ENCODE data around the gene PIH1D1. TPM values are rescaled to one million over a fixed set of nuclear protein-coding genes. Genes with fewer than 3 reads are reported as not detected.
A peak's percentile ranks its signal among the peaks of the same experiment; 100 is the strongest.

PIH1D1 gene
- total RNA-seq, 1 donor from 2014 or later = 133 TPM

GRCh38 chr19:49422407-49423070, 29.1 kb downstream of the PIH1D1 start:
- peak overlapping the region; percentile 36 for H3K4me3 ChIP-seq
- H3K4me2 ChIP-seq = peak overlapping the region; percentile 69
- H3K27me3 Mint-ChIP-seq (ENCODE audit: insufficient read depth, low read depth) = peaks cover 86% of the 10 kb centered on the region
- peak; percentile 92 for DNase-seq (ENCODE audit: low spot score)
- peaks cover 29% of the 10 kb centered on the region for H3K4me1 ChIP-seq
- H3K27me3 ChIP-seq = peaks cover 91% of the 10 kb centered on the region
- H3F3A ChIP-seq (ENCODE audit: low read depth) = peaks cover 55% of the 10 kb centered on the region
- TF ChIP-seq EZH2 (IDR thresholded peaks at IDR 0.05) (no peak), EZH2phosphoT487 (IDR thresholded peaks at IDR 0.05) (no peak), CTCF (IDR thresholded peaks at IDR 0.05) (peak; percentile 79)
- no peaks in the 10 kb centered on the region for H3K36me3 ChIP-seq
- no peaks in the 10 kb centered on the region for H3K36me3 Mint-ChIP-seq
- no peak overlapping the region for H3K9ac ChIP-seq
- H3K9me3 Mint-ChIP-seq = peaks cover 7% of the 10 kb centered on the region
- no peak overlapping the region for H2AFZ ChIP-seq (replicated peaks)
- H3K9me3 ChIP-seq (ENCODE audit: low read depth) = no peaks in the 10 kb centered on the region
- H3K27ac Mint-ChIP-seq = no peak overlapping the region
- peaks cover 52% of the 10 kb centered on the region for H3K4me1 Mint-ChIP-seq
- peaks cover 7% of the 10 kb centered on the region for H4K20me1 ChIP-seq (ENCODE audit: low read depth)
- H3K79me2 ChIP-seq (ENCODE audit: low read depth) = no peaks in the 10 kb centered on the region
- H3K4me3 Mint-ChIP-seq = peak overlapping the region; percentile 82
- H3K27ac ChIP-seq = no peak overlapping the region

GRCh38 chr19:49421878-49422202, 29.8 kb downstream of the PIH1D1 start:
- Histone ChIP-seq H3K4me2 (no peak overlapping the region), H2AFZ (replicated peaks) (no peak overlapping the region), H4K20me1 (ENCODE audit: low read depth) (peaks cover 7% of the 10 kb centered on the region), H3K4me1 (peaks cover 36% of the 10 kb centered on the region), H3F3A (ENCODE audit: low read depth) (peaks cover 49% of the 10 kb centered on the region), H3K36me3 (no peaks in the 10 kb centered on the region), H3K9ac (no peak overlapping the region), H3K27me3 (peaks cover 84% of the 10 kb centered on the region), H3K27ac (no peak overlapping the region), H3K4me3 (no peak overlapping the region), H3K79me2 (ENCODE audit: low read depth) (no peaks in the 10 kb centered on the region), H3K9me3 (ENCODE audit: low read depth) (no peaks in the 10 kb centered on the region)
- Mint-ChIP-seq H3K27ac (no peak overlapping the region), H3K36me3 (no peaks in the 10 kb centered on the region), H3K9me3 (peaks cover 3% of the 10 kb centered on the region), H3K4me3 (peak overlapping the region; percentile 27), H3K4me1 (peaks cover 50% of the 10 kb centered on the region), H3K27me3 (ENCODE audit: insufficient read depth, low read depth) (peaks cover 86% of the 10 kb centered on the region)
- TF ChIP-seq EZH2phosphoT487 (IDR thresholded peaks at IDR 0.05) (no peak), CTCF (IDR thresholded peaks at IDR 0.05) (no peak), EZH2 (IDR thresholded peaks at IDR 0.05) (no peak)
- no peak for DNase-seq (ENCODE audit: low spot score)

GRCh38 chr19:49421039-49421877, 30.4 kb downstream of the PIH1D1 start:
- Histone ChIP-seq H3K9me3 (ENCODE audit: low read depth) (no peaks in the 10 kb centered on the region), H3F3A (ENCODE audit: low read depth) (peaks cover 44% of the 10 kb centered on the region), H3K27me3 (peaks cover 78% of the 10 kb centered on the region), H3K4me2 (peak overlapping the region; percentile 2), H3K36me3 (no peaks in the 10 kb centered on the region), H2AFZ (replicated peaks) (no peak overlapping the region), H3K79me2 (ENCODE audit: low read depth) (no peaks in the 10 kb centered on the region), H3K27ac (no peak overlapping the region), H4K20me1 (ENCODE audit: low read depth) (peaks cover 7% of the 10 kb centered on the region), H3K9ac (no peak overlapping the region), H3K4me1 (peaks cover 36% of the 10 kb centered on the region), H3K4me3 (no peak overlapping the region)
- H3K36me3 Mint-ChIP-seq = no peaks in the 10 kb centered on the region
- no peak for TF ChIP-seq CTCF (IDR thresholded peaks at IDR 0.05)
- peak; percentile 39 for TF ChIP-seq EZH2 (IDR thresholded peaks at IDR 0.05)
- DNase-seq (ENCODE audit: low spot score) = peak; percentile 98
- no peak overlapping the region for H3K27ac Mint-ChIP-seq
- H3K27me3 Mint-ChIP-seq (ENCODE audit: insufficient read depth, low read depth) = peaks cover 84% of the 10 kb centered on the region
- peak overlapping the region; percentile 27 for H3K4me3 Mint-ChIP-seq
- H3K9me3 Mint-ChIP-seq = peaks cover 2% of the 10 kb centered on the region
- peaks cover 44% of the 10 kb centered on the region for H3K4me1 Mint-ChIP-seq
